HepG2 (cell line): ENCODE data around the gene SAE1. TPM values are rescaled to one million over a fixed set of nuclear protein-coding genes. Genes with fewer than 3 reads are reported as not detected.
A peak's percentile ranks its signal among the peaks of the same experiment; 100 is the strongest.

Experiments
- CCAR2 ChIP-seq: fragments of 200-400 bp; formaldehyde crosslinking; optimal IDR thresholded peaks from 2 replicates; pipeline ENCODE3; 2018; ENCODE audit warnings: low read depth, mild to moderate bottlenecking, low read length, moderate library complexity
- CHD2 ChIP-seq: IDR thresholded peaks from 2 replicates; pipeline ENCODE4 v1.6.1; 2011; ENCODE audit warnings: low read depth, low read length, improper control_type of control experiment
- DBP ChIP-seq: sonication (generic); formaldehyde crosslinking; IDR thresholded peaks from 2 replicates; pipeline ENCODE4 v1.4.0; 2020; ENCODE audit warnings: missing genetic modification reagents; ENCODE audit errors: not compliant biosample characterization
- FOXK2 ChIP-seq: fragments of 450-650 bp; IDR thresholded peaks from 2 replicates; pipeline ENCODE4 v1.6.1; 2016
- GATA4 ChIP-seq: sonication (generic); IDR thresholded peaks from 2 replicates; pipeline ENCODE4 v1.6.1; 2016; ENCODE audit warnings: antibody characterized with exemption, low read depth, borderline replicate concordance
- HDAC2 ChIP-seq: sonication (generic); formaldehyde crosslinking; IDR thresholded peaks from 2 replicates; pipeline ENCODE4 v1.4.0; 2020; ENCODE audit warnings: missing genetic modification reagents
- MTA1 ChIP-seq: sonication (generic); formaldehyde crosslinking; IDR thresholded peaks from 2 replicates; pipeline ENCODE4 v1.4.0; 2020; ENCODE audit warnings: missing genetic modification reagents, mild to moderate bottlenecking, borderline replicate concordance
- MTA3 ChIP-seq: sonication (generic); formaldehyde crosslinking; IDR thresholded peaks from 2 replicates; pipeline ENCODE4 v1.4.0; 2020; ENCODE audit warnings: missing genetic modification reagents
- NCOA2 ChIP-seq: sonication (generic); formaldehyde crosslinking; IDR thresholded peaks from 2 replicates; pipeline ENCODE4 v1.8.0; 2022; ENCODE audit warnings: inconsistent platforms
- NFIB ChIP-seq: sonication (generic); formaldehyde crosslinking; IDR thresholded peaks from 2 replicates; pipeline ENCODE4 v1.9.0; 2021; ENCODE audit warnings: missing genetic modification reagents, mild to moderate bottlenecking, borderline replicate concordance
- RFXAP ChIP-seq: sonication (generic); formaldehyde crosslinking; IDR thresholded peaks from 2 replicates; pipeline ENCODE4 v1.4.0; 2020; ENCODE audit warnings: missing genetic modification reagents, borderline replicate concordance
- RXRA ChIP-seq: sonication (generic); formaldehyde crosslinking; IDR thresholded peaks from 2 replicates; pipeline ENCODE4 v1.5.1; 2020; ENCODE audit warnings: missing genetic modification reagents
- SATB2 ChIP-seq: sonication (generic); formaldehyde crosslinking; IDR thresholded peaks from 2 replicates; pipeline ENCODE4 v1.5.0; 2020; ENCODE audit warnings: missing genetic modification reagents
- SETDB1 ChIP-seq: sonication (generic); formaldehyde crosslinking; IDR thresholded peaks from 2 replicates; pipeline ENCODE4 v1.5.1; 2020; ENCODE audit warnings: missing genetic modification reagents, mild to moderate bottlenecking, borderline replicate concordance
- SIN3A ChIP-seq: IDR thresholded peaks from 2 replicates; pipeline ENCODE4 v1.6.1; 2011; ENCODE audit warnings: low read depth, mild to moderate bottlenecking, control low read depth, low read length, borderline replicate concordance
- SMAD9 ChIP-seq: sonication (generic); formaldehyde crosslinking; IDR thresholded peaks from 2 replicates; pipeline ENCODE4 v1.5.1; 2020; ENCODE audit warnings: mild to moderate bottlenecking, missing genetic modification reagents
- TAF15 ChIP-seq: fragments of 200-400 bp; formaldehyde crosslinking; IDR thresholded peaks from one replicate; pipeline ENCODE4 v1.6.1; 2018; ENCODE audit warnings: mild to moderate bottlenecking, low read depth, low read length; ENCODE audit not compliant: poor library complexity, severe bottlenecking
- ZFP1 ChIP-seq: IDR thresholded peaks from 2 replicates; pipeline ENCODE4 v1.6.1; 2016
- ZNF281 ChIP-seq: sonication (generic); formaldehyde crosslinking; IDR thresholded peaks from 2 replicates; pipeline ENCODE4 v1.4.0; 2020; ENCODE audit warnings: missing genetic modification reagents, borderline replicate concordance
- ZNF335 ChIP-seq: sonication (generic); formaldehyde crosslinking; IDR thresholded peaks from 2 replicates; pipeline ENCODE4 v1.4.0; 2020; ENCODE audit warnings: missing genetic modification reagents
- ZNF496 ChIP-seq: sonication (generic); formaldehyde crosslinking; IDR thresholded peaks from 2 replicates; pipeline ENCODE4 v1.8.1; 2023; ENCODE audit warnings: mild to moderate bottlenecking, moderate library complexity, missing genetic modification reagents; ENCODE audit not compliant: insufficient replicate concordance
- ZNF546 ChIP-seq: sonication (generic); formaldehyde crosslinking; conservative IDR thresholded peaks from 2 replicates; pipeline ENCODE4 v1.8.1; 2023; ENCODE audit warnings: mild to moderate bottlenecking, missing genetic modification reagents
- ZNF550 ChIP-seq: sonication (generic); formaldehyde crosslinking; IDR thresholded peaks from 2 replicates; pipeline ENCODE4 v1.4.0; 2020; ENCODE audit warnings: mild to moderate bottlenecking, missing genetic modification reagents, borderline replicate concordance
- ZNF589 ChIP-seq: sonication (generic); formaldehyde crosslinking; conservative IDR thresholded peaks from 2 replicates; pipeline ENCODE4 v1.8.0; 2022; ENCODE audit warnings: mild to moderate bottlenecking, moderate library complexity, missing genetic modification reagents
- ZNF644 ChIP-seq: IDR thresholded peaks from 2 replicates; pipeline ENCODE4 v1.6.1; 2016; ENCODE audit warnings: low read depth
- ZNF737 ChIP-seq: sonication (generic); formaldehyde crosslinking; IDR thresholded peaks from 2 replicates; pipeline ENCODE4 v1.5.0; 2020; ENCODE audit warnings: missing genetic modification reagents, mild to moderate bottlenecking, borderline replicate concordance
- ZNF781 ChIP-seq: sonication (generic); formaldehyde crosslinking; IDR thresholded peaks from 2 replicates; pipeline ENCODE4 v1.5.1; 2020; ENCODE audit warnings: borderline replicate concordance, mild to moderate bottlenecking, missing genetic modification reagents; ENCODE audit errors: not compliant biosample characterization
- ZSCAN21 ChIP-seq: sonication (generic); formaldehyde crosslinking; IDR thresholded peaks from 2 replicates; pipeline ENCODE4 v1.8.0; 2022; ENCODE audit warnings: mild to moderate bottlenecking, missing genetic modification reagents, moderate library complexity, borderline replicate concordance
- polyA plus RNA-seq, 8 experiments: library from polyadenylated mRNA; depleted of rRNA in 3 of 8; stranded (reverse) in 7 of 8; unstranded in 1 of 8; fragments of >200 nt; fragmentation: Illumina TruSeq in 4 of 8; extraction: Trizol in 4 of 8; gene quantifications; 2 replicates each; pipeline versions ENCODE4 v1.2.1 to v1.2.3, GENCODE V29; 2011 to 2016; ENCODE audit warnings: low read depth in 4 of 8, missing spikeins in 1 of 8, mixed read lengths in 1 of 8; ENCODE audit not compliant: insufficient read depth in 1 of 8
- total RNA-seq, 5 experiments: library from RNA; depleted of rRNA; stranded (reverse); fragments of >200 nt; fragmentation: Illumina TruSeq; extraction: Trizol; gene quantifications; 2 replicates each; pipeline ENCODE4 v1.2.3, GENCODE V29; 2016; ENCODE audit warnings: low read depth in 1 of 5

Gene SAE1
- total and polyA plus RNA-seq, 2 of the 13 experiments (the other 11 are each of a cell fraction or from before 2014, with no cell fraction given), result 87.6 to 197 TPM

GRCh38 chr19:47231215-47232054 is 100.8 kb downstream of the SAE1 start (continued):
- TF ChIP-seq ZNF781, result no peak
- TF ChIP-seq GATA4, result 0 out of 2 replicates have a peak, but pooled peaks have one; percentile 20
- no peak for TF ChIP-seq ZNF737
- no peak for TF ChIP-seq ZNF496
- TF ChIP-seq SATB2 (CRISPR knock-in tag), result no peak
- no peak for TF ChIP-seq NFIB (CRISPR knock-in tag)
- TF ChIP-seq SETDB1 (CRISPR knock-in tag), result no peak
- no peak for TF ChIP-seq MTA3 (CRISPR knock-in tag)
- no peak for TF ChIP-seq DBP (CRISPR knock-in tag)
- peak; percentile 77 for TF ChIP-seq ZSCAN21 (CRISPR knock-in tag)
- TF ChIP-seq ZNF335 (CRISPR knock-in tag), result no peak
- no peak for TF ChIP-seq SMAD9 (CRISPR knock-in tag)
- peak; percentile 86; the same call in 1 of the 2 replicates for TF ChIP-seq MTA1
- TF ChIP-seq ZNF281 (CRISPR knock-in tag), result peak; percentile 50; the same call in 1 of the 2 replicates
- peak; percentile 89; the same call in 1 of the 2 replicates for TF ChIP-seq RFXAP (CRISPR knock-in tag)
- no peak; the same call in 1 of the 2 replicates for TF ChIP-seq FOXK2
- TF ChIP-seq TAF15, result no peak
- TF ChIP-seq ZNF644 (CRISPR knock-in tag), result 0 out of 2 replicates have a peak, but pooled peaks have one; percentile 27
- TF ChIP-seq SIN3A, result peak; percentile 65; the same call in 1 of the 2 replicates
- peak; percentile 65; the same call in 1 of the 2 replicates for TF ChIP-seq ZNF546
- TF ChIP-seq CCAR2, result peak; percentile 27
- TF ChIP-seq ZFP1, result no peak
- peak; percentile 45; the same call in 1 of the 2 replicates for TF ChIP-seq RXRA (CRISPR knock-in tag)
- TF ChIP-seq CHD2, result no peak
- peak; percentile 65; the same call in 1 of the 2 replicates for TF ChIP-seq ZNF589 (CRISPR knock-in tag)
- TF ChIP-seq NCOA2 (CRISPR knock-in tag), result peak; percentile 44; the same call in 1 of the 2 replicates
- TF ChIP-seq ZNF550, result no peak
- peak; percentile 66 for TF ChIP-seq HDAC2
